ENCODE results near the gene RAD51B. TPM values are rescaled to one million over a fixed set of nuclear protein-coding genes. Genes with fewer than 3 reads are reported as not detected.

Gene RAD51B
- total RNA-seq, 1 experiment from 2014 or later: 16.7 TPM

DNA sequence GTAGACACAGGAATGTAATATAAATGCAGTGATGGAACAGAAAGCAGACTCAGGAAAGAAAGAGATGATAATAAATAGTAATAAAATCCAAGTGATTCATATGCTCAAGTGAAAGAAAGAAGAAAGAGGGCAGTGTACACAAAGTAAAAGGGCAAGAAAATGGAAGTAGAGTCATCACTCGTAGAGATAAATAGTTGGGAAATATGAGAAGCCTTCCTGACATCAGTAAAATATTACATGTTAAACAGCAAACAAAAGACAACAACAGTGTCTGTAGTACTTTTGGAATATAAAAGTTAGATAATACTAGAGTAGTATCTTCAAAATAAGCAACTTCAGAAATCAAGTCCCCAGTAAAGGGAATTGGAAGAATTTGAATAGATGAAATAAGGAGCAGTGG lies 412.3 kb downstream of the RAD51B start:
- Histone ChIP-seq H4K8ac (replicated peaks; ENCODE audit: insufficient read length, low read depth, low read length) (no peak overlapping the region), H2BK5ac (ENCODE audit: insufficient read length, low read length) (no peak overlapping the region), H3K4me2 (ENCODE audit: insufficient read depth, insufficient read length, low read length) (no peak overlapping the region), H3K18ac (ENCODE audit: insufficient read length, low read depth, low read length) (no peak overlapping the region), H4K5ac (ENCODE audit: insufficient read length, low read depth, low read length) (no peak overlapping the region), H3T11ph (ENCODE audit: low read length) (no peak overlapping the region), H3K56ac (ENCODE audit: insufficient read length, low read depth, low read length) (no peak overlapping the region), H3K4me1 (ENCODE audit: insufficient read depth, low read length) (peaks cover 9% of the 10 kb centered on the region), H3K23me2 (ENCODE audit: insufficient read length, low read depth, low read length, poor library complexity, severe bottlenecking) (no peaks in the 10 kb centered on the region), H3K14ac (ENCODE audit: insufficient read depth, low read length) (no peak overlapping the region), H3K9me3 (ENCODE audit: control insufficient read depth, low read depth, low read length) (no peaks in the 10 kb centered on the region), H2BK12ac (ENCODE audit: insufficient read length, low read depth, low read length) (no peak overlapping the region), H2BK20ac (ENCODE audit: low read depth, low read length, poor library complexity, severe bottlenecking) (no peak overlapping the region), H3K27me3 (ENCODE audit: insufficient read depth, low read length) (no peaks in the 10 kb centered on the region), H3K27ac (ENCODE audit: insufficient read length, low read depth, low read length) (no peak overlapping the region), H3K79me2 (ENCODE audit: insufficient read depth, low read length) (no peaks in the 10 kb centered on the region), H2BK15ac (ENCODE audit: low read depth, low read length) (no peak overlapping the region), H3K4ac (ENCODE audit: low read depth, low read length) (no peak overlapping the region), H3K23ac (ENCODE audit: insufficient read length, low read depth, low read length) (no peak overlapping the region), H4K20me1 (ENCODE audit: control insufficient read depth, insufficient read depth, insufficient read length) (no peaks in the 10 kb centered on the region), H2BK120ac (ENCODE audit: low read depth, low read length, poor library complexity, severe bottlenecking) (no peak overlapping the region), H2AK5ac (ENCODE audit: insufficient read length, low read length) (no peak overlapping the region), H2AFZ (ENCODE audit: low read length) (no peak overlapping the region), H3K79me1 (ENCODE audit: insufficient read depth, low read depth, low read length, poor library complexity, severe bottlenecking) (no peaks in the 10 kb centered on the region), H4K91ac (ENCODE audit: insufficient read length, low read depth, low read length) (no peak overlapping the region), H3K9ac (ENCODE audit: extremely low read depth, insufficient read length, low read length) (no peak overlapping the region)
- WGBS (ENCODE audit: extremely low coverage, insufficient read length, low lambda C conversion rate): no CpG with 5 or more reads among the region's 1 CpG
- H3K4me1 Mint-ChIP-seq: no peaks in the 10 kb centered on the region; a peak in 1 of 4 replicates
- H3K27ac Mint-ChIP-seq: no peak overlapping the region
- H3K4me3 Mint-ChIP-seq: no peak overlapping the region
- TF ChIP-seq, protein P1, sequence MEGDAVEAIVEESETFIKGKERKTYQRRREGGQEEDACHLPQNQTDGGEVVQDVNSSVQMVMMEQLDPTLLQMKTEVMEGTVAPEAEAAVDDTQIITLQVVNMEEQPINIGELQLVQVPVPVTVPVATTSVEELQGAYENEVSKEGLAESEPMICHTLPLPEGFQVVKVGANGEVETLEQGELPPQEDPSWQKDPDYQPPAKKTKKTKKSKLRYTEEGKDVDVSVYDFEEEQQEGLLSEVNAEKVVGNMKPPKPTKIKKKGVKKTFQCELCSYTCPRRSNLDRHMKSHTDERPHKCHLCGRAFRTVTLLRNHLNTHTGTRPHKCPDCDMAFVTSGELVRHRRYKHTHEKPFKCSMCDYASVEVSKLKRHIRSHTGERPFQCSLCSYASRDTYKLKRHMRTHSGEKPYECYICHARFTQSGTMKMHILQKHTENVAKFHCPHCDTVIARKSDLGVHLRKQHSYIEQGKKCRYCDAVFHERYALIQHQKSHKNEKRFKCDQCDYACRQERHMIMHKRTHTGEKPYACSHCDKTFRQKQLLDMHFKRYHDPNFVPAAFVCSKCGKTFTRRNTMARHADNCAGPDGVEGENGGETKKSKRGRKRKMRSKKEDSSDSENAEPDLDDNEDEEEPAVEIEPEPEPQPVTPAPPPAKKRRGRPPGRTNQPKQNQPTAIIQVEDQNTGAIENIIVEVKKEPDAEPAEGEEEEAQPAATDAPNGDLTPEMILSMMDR (conservative IDR thresholded peaks at IDR 0.05): no peak
- no peaks in the 10 kb centered on the region for H3K36me3 Mint-ChIP-seq (ENCODE audit: insufficient read depth in 1 of 3, low read depth in 3 of 3)
- no peak for DNase-seq
- H3K27me3 Mint-ChIP-seq (ENCODE audit: low read depth): no peaks in the 10 kb centered on the region
- no peaks in the 10 kb centered on the region for H3K9me3 Mint-ChIP-seq
